Spleen (tissue), 7 donors: Measurements from ENCODE around the gene ADAMTS14.

Experiments used
- POLR2A ChIP-seq, 3 donors: fragments of 450-650 bp; IDR thresholded peaks; one replicate each; pipeline ENCODE4 v1.5.1; 2017; ENCODE audit warnings: antibody characterized with exemption in 3 of 3, mild to moderate bottlenecking in 1 of 3
- TF ChIP-seq, protein P1 (sequence below), 11 experiments: fragments of 200-600 bp in 7 of 11; fragments of 450-650 bp in 4 of 11; sonication (generic) in 4 of 11; IDR thresholded peaks in 8 of 11; conservative IDR thresholded peaks in 3 of 11; 1 replicate in 7 of 11; 2 replicates in 4 of 11; pipeline versions ENCODE4 v1.4.0 to v1.8.0; 2016 to 2021; ENCODE audit warnings: antibody characterized with exemption in 11 of 11, inconsistent platforms in 4 of 11, mild to moderate bottlenecking in 1 of 11
- donor health status: DM: no; HTN: no; CAD: no; lungs with moderate emphysema.
- donor health status: DM: no; HTN: no; CAD: no.
- donor health status: DM: no; HTN: no; CAD: no.

DNA sequence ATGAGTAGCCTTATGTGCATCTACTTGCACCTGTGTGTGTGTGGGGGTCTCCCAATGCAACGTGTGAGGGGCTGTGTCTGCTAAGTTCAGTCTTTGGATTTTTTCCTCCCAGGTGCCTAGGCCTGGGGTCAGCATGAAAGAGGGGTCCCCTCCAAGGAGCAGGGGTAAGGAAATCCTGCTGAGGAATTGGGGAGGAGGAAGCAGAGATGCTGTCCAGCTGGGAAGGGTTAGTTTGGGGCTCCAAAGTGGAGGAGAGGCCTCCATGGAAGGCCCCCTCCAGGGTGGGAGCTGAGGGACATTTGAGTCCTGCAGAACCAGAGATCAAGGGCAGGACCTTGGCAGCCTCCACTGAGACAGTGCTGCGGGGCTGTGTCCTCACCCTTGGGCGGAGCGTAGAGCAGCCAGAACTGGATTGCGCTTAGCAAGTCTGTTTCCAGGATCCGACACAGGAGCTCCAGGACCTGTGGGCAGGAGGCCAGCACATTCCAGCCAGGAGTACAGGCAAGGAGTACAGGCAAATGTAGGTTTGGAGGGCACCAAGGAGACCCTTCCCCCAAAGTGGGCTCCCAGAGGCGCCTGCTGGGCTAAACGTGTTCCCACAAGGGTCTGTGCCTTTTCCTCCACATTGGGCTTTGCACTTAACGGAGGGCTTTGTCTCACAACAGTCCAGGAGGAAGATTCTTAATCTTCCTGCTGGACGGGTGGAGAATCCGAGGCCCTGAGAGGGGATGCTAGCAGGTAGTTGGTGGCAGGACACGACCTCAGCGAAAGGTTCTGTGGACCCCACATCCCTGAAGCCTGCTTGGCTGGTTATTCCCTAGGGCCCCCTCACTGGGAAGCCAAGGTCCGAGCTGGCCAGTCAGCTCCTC, 102.7 kb downstream of the ADAMTS14 start:
- TF ChIP-seq, protein P1, sequence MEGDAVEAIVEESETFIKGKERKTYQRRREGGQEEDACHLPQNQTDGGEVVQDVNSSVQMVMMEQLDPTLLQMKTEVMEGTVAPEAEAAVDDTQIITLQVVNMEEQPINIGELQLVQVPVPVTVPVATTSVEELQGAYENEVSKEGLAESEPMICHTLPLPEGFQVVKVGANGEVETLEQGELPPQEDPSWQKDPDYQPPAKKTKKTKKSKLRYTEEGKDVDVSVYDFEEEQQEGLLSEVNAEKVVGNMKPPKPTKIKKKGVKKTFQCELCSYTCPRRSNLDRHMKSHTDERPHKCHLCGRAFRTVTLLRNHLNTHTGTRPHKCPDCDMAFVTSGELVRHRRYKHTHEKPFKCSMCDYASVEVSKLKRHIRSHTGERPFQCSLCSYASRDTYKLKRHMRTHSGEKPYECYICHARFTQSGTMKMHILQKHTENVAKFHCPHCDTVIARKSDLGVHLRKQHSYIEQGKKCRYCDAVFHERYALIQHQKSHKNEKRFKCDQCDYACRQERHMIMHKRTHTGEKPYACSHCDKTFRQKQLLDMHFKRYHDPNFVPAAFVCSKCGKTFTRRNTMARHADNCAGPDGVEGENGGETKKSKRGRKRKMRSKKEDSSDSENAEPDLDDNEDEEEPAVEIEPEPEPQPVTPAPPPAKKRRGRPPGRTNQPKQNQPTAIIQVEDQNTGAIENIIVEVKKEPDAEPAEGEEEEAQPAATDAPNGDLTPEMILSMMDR (IDR thresholded peaks at IDR 0.05 in 8 of 11, conservative IDR thresholded peaks at IDR 0.05 in 3 of 11): no peak
- no peak for TF ChIP-seq POLR2A (IDR thresholded peaks at IDR 0.05)
